ENCODE measurements around the gene TNFAIP2. TPM values are rescaled to one million over a fixed set of nuclear protein-coding genes. Genes with fewer than 3 reads are reported as not detected.

The TNFAIP2 gene
- total RNA-seq, 2 donors from 2014 or later: 3.0 to 4.0 TPM

DNA sequence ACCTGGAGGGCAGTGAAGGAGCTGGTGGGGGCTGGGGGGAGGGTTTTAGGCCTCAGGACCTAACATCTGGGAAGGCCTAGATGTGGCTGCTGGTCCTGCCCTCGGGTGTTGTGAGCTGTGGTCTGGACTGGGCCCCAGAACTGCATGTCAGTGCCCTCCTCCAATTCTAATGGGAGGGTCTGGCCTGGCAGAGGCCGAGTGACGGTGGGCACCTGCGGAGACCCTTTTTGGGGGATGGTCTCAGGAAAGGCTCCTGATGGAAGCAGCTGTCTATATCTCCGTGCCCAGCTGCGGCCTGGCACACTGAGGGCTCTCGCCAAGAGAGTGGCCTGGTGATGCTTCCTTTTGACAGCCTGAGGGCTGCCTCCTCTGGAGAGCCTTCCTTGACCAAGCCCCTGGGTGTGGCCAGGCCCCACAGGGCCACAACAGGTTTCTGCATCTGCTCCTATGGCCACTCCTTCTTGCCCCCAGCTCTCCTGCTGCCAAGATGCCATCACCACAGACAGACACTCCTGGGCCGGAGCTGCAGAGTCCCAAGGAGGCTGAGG is 23.5 kb upstream of the TNFAIP2 start:
- Mint-ChIP-seq H3K27ac (no peak overlapping the region), H3K4me1 (peaks cover under 1% of the 10 kb centered on the region), H3K36me3 (ENCODE audit: low read depth) (no peaks in the 10 kb centered on the region), H3K9me3 (no peaks in the 10 kb centered on the region), H3K4me3 (no peak overlapping the region), H3K27me3 (peaks cover 16% of the 10 kb centered on the region)
- no peak for ATAC-seq (replicated peaks)

DNA sequence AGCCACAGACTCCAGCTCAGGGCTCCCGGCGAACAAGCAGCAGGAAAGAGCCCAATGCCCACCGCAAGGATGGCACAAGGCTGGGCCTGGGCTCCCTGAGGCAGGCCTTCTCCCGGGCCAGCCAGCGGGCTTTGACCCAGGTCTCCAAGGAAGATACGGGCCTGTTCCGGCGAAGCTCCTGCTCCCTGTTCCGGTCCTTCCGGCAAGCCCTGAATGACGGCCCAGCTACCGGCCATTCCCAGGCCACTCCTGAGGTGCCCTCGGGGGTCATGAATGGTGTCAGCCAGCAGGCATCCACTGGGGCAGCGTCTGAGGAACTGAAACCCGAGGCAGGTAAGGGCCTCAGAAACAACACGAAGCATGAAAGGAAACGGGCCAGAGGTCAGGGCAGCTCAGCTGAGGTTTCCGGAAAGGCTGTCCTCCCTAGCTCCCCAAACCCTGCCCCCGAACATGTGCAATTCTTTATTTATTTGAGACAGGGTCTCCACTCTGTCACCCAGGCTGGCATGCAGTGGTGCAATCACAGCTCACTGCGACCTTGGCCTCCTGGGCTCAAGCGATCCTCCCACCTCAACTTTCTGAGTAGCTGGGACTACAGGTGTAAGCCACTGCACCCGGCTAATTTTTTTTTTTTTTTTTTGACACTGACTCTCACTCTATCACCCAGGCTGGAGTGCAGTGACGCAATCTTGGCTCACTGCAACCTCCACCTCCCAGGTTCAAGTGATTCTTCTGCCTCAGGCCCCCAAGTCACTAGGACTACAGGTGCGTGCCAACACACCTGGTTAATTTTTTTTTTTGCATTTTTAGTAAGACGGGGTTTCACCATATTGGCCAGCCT is 22.8 kb upstream of the TNFAIP2 start:
- Mint-ChIP-seq H3K36me3 (ENCODE audit: low read depth) (no peaks in the 10 kb centered on the region), H3K27me3 (peaks cover 22% of the 10 kb centered on the region), H3K27ac (no peak overlapping the region), H3K4me1 (peaks cover 6% of the 10 kb centered on the region), H3K4me3 (no peak overlapping the region), H3K9me3 (no peaks in the 10 kb centered on the region)
- no peak for ATAC-seq (replicated peaks)

DNA sequence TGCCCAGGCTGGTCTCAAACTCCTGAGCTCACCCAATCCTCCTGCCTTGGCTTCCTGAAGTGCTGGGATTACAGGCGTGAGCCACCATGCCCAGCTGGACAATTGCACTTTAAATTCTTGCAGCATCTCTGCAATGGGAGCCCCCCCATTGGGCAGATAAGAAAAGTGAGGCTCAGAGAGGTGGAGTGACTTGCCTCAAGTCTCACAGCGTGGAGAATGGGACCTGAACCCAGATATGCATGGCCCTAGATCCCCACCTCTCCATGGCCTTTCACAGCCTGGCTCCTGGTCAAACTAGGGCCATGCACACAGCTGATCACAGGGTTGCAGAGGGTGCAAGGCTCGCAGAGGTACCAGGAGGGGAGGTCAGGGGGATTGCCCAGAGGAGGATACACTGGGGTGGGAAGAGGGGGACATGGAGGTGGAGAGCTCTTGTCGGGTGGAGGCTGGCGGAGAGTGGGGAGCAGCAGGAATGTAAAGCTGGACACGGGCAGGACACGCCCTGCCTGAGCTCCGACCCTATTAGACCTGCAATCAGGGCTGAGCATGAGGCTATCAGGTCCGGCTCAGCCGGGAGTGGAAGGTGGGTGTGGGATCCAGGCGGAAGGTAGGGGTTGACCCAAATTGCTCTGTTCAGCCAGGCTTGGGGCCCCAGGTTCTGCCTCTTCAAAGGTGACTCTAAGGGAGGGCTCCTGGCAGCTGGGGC is 21.9 kb upstream of the TNFAIP2 start:
- ATAC-seq (replicated peaks): no peak
- Mint-ChIP-seq H3K4me1 (peaks cover 6% of the 10 kb centered on the region), H3K4me3 (no peak overlapping the region), H3K27ac (no peak overlapping the region), H3K9me3 (no peaks in the 10 kb centered on the region), H3K27me3 (peaks cover 26% of the 10 kb centered on the region), H3K36me3 (ENCODE audit: low read depth) (no peaks in the 10 kb centered on the region)

DNA sequence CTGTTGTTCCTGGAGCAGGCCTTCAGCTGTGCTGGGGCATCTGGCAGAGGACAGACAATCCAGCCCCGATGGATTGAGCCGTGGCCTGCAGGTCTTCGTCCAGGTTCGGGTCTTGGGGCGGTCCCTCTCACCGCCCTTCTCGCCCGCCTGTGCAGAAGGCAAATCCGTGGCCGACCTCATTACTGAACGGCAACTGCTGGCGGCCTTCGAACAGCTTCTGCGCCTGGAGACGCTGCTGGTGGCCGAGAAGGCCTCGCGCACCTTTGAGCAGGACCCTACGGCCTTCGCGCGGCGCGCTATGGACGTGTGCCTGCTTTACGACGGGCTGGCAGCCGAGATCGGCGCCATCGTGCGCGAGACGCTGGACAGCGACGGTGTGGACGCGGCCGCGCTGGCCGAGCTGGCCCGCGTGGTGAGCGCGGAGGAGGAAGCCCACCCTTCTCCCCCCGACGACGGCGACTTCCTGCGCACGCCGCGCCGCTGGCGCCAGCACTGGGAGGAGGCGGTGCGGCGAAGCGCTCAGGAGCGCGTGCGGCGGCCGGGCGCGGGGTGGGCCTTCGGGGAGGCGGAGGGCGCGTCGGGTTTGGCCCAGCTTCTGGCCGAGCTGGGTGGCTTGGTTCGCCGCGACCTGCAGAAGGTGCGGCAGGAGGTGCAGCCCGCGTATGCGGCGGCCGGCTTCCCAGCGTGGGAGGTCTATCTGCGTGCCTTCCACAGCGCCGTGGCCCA is 21.1 kb upstream of the TNFAIP2 start:
- no peak overlapping the region for H3K27ac Mint-ChIP-seq
- H3K9me3 Mint-ChIP-seq: no peaks in the 10 kb centered on the region
- peaks cover 6% of the 10 kb centered on the region for H3K4me1 Mint-ChIP-seq
- no peaks in the 10 kb centered on the region for H3K36me3 Mint-ChIP-seq (ENCODE audit: low read depth)
- no peak overlapping the region for H3K4me3 Mint-ChIP-seq
- H3K27me3 Mint-ChIP-seq: peaks cover 22% of the 10 kb centered on the region
- ATAC-seq (replicated peaks): no peak

DNA sequence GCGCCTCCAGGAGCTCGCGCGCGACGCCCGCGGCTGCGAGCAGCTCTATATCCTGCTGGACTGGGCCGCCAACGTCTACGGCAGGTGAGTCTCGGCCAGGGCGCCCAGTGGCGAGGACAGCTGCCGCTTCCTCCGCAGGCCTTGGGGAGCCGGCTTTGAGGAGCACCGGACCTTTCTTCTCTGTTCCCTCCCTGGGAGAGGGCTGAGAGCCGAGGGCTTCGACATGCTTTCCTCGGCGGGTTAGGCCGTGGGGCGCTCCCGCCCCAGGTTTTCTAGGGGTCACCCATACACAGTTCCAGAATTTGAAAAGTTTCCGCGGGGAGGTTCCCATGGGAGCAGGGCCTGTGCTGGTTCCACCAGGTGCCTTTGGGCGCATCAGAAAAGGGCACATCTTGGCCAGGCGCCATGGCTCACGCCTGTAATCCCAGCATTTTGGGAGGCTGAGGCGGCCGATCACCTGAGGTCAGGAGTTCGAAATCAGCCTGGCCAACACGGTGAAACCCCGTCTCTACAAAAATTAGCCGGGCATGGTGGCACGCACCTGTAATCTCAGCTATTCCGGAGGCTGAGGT is 20.5 kb upstream of the TNFAIP2 start:
- Mint-ChIP-seq H3K9me3 (no peaks in the 10 kb centered on the region), H3K4me1 (peaks cover 6% of the 10 kb centered on the region), H3K4me3 (no peak overlapping the region), H3K27me3 (peaks cover 22% of the 10 kb centered on the region), H3K36me3 (ENCODE audit: low read depth) (no peaks in the 10 kb centered on the region), H3K27ac (no peak overlapping the region)
- ATAC-seq (replicated peaks): no peak

DNA sequence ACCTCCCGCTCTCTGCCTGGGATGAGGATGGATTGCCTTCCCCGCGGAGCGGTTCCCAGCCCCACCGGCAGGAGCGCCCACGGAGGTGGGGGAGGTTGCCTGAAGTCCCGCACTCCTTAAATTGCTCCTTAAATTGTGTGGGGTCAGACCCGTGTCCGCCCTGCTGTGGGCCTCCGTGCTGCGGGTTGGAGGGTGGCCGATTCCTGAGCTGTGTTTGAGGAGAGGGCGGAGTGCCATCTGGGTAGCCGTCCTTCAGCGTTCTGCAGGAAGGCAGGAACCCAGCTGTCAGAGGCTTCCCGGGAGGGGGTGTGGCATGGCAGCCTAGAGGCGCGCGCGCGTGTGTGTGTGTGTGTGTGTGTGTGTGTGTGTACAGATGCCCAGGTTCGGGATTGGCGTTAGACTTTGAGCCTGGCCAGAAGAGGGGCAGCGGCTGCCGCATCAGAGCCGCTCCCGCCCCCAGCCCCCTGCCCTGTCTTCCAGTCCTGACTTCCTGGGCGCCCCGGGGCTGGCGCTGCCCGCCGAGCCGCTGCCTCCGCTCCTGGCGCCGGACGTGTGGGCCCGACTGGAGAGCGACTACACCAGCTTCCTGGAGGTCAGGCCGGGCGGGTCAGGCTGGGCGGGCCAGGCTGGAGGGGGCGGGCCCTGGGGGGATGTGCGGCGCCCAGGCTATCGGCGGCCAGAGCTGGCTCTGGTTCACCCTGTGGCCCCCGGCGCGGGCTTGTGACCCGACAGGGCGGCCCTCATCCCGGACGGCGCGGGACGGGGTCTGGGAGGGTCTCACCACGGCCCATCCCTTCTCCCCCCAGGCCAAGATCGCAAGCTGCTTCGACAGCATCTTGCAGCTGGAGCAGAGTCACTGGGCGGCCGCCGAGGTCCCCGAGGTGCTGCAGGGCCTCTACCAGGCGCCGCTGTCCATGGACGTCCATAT is 19.5 kb upstream of the TNFAIP2 start:
- no peak overlapping the region for H3K4me3 Mint-ChIP-seq
- ATAC-seq (replicated peaks): no peak
- no peaks in the 10 kb centered on the region for H3K36me3 Mint-ChIP-seq (ENCODE audit: low read depth)
- H3K27ac Mint-ChIP-seq: no peak overlapping the region
- H3K27me3 Mint-ChIP-seq: peaks cover 22% of the 10 kb centered on the region
- peaks cover 6% of the 10 kb centered on the region for H3K4me1 Mint-ChIP-seq
- no peaks in the 10 kb centered on the region for H3K9me3 Mint-ChIP-seq

DNA sequence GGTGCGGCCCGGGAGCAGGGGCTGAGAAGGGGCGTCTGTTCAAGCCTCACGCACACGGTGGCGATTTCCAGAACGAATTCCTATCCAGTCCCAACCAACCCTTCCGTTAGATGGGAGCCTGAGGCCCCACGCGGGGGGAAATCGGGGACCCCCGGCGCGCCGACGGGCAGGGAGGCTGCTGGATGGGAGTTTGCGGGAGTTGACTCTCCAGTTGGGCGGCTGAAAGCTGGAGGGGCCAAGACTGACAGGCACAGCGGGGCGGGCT is 18.9 kb upstream of the TNFAIP2 start:
- Mint-ChIP-seq H3K27me3 (peaks cover 22% of the 10 kb centered on the region), H3K4me3 (no peak overlapping the region), H3K9me3 (no peaks in the 10 kb centered on the region), H3K4me1 (peaks cover 6% of the 10 kb centered on the region), H3K36me3 (ENCODE audit: low read depth) (no peaks in the 10 kb centered on the region), H3K27ac (no peak overlapping the region)
- ATAC-seq (replicated peaks): no peak

DNA sequence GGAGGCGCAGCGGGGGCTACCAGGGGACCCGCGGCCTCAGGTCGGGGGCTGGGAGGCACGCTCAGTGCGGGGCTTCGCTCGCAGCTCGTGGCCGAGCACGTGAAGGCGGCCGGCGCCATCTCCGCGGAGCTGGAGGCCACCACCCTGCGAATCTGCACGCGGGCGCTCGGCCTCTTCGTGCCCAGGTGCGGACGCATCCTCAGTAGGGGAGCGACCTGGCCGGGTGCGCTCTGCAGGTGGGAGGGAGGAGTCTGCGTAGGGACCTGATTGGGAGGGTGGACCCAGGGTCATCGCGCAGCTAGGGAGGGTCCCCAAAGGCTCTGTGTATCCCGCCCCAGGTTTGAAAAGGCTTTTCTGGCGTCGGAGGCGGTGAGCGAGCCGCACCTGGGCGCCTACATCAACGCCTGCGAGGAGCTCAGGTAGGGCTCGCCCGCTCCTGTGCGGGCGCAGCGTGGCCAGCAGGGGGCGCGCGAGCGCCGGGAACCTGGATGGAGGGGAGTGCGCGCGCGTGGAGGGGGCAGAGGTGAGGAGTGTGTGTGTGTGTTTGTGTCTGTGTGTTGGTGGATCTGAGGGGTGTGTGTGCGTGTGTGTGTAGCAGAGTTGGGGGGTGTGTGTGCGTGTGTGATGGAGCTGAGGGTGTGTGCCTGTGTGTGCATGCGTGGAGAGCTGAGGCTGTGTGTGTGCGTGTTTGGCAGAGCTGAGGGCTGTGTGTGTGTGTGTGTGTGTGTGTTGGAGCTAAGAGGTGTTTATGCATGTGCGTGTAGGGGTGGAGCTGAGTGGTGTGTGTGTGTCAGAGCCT is 18.4 kb upstream of the TNFAIP2 start:
- Mint-ChIP-seq H3K27me3 (peaks cover 22% of the 10 kb centered on the region), H3K36me3 (ENCODE audit: low read depth) (no peaks in the 10 kb centered on the region), H3K27ac (no peak overlapping the region), H3K4me3 (peak overlapping the region; percentile 18), H3K9me3 (no peaks in the 10 kb centered on the region), H3K4me1 (peaks cover 6% of the 10 kb centered on the region)
- ATAC-seq (replicated peaks): peak; percentile 85

DNA sequence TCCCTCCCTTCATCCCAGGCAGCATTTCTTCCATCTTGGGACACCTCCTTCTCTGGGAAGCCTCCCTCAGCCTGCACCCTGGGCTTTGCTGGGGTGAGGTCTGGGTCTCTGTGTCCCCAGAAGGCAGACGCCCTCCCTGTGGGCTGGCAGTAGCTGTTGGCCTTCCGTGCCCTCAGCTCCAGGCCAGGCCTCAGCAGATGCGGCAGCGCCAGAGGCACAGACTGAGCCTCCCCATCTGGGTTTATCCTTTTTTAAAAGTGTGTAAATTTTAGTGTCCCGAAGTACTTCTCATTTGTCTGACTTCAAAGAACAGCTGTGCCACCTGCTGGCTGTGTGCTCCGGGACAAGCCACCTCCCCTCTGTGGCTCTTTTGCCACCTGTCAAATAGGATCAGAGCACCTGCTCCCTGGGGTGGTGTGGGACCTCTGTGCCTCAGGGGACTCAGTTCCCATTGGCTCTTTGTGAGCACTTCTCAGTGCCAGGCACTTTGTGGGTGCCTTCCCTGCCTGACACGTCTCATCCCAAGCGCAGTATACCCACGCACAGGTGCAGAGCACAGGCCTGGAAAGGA is 17.6 kb upstream of the TNFAIP2 start:
- Mint-ChIP-seq H3K27me3 (peaks cover 23% of the 10 kb centered on the region), H3K36me3 (ENCODE audit: low read depth) (no peaks in the 10 kb centered on the region), H3K4me3 (peak overlapping the region; percentile 18), H3K9me3 (no peaks in the 10 kb centered on the region), H3K27ac (no peak overlapping the region), H3K4me1 (peaks cover 6% of the 10 kb centered on the region)
- peak; percentile 16 for ATAC-seq (replicated peaks)

DNA sequence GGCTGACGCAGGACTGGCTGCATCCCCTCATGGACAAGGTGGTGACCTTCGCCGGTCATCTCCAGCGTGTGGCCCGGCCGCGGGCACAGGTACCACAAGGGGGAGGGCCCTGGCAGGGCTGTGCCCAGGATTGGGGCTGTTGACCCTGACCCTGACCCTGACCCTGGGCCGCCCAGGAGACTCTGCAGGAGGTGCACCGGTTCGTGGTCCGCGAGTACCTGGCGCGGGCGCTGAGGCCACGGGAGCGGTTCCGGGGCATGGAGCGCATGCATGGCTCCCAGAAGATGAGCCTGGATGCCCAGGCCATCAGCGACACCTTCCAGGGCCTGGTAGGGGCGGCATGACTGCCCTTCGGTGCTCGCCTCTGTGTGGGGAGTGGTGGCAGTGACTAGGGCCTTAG is 15.8 kb upstream of the TNFAIP2 start:
- Mint-ChIP-seq H3K27ac (no peak overlapping the region), H3K27me3 (peaks cover 19% of the 10 kb centered on the region), H3K4me1 (peaks cover 6% of the 10 kb centered on the region), H3K4me3 (no peak overlapping the region), H3K9me3 (no peaks in the 10 kb centered on the region), H3K36me3 (ENCODE audit: low read depth) (no peaks in the 10 kb centered on the region)
- no peak for ATAC-seq (replicated peaks)

DNA sequence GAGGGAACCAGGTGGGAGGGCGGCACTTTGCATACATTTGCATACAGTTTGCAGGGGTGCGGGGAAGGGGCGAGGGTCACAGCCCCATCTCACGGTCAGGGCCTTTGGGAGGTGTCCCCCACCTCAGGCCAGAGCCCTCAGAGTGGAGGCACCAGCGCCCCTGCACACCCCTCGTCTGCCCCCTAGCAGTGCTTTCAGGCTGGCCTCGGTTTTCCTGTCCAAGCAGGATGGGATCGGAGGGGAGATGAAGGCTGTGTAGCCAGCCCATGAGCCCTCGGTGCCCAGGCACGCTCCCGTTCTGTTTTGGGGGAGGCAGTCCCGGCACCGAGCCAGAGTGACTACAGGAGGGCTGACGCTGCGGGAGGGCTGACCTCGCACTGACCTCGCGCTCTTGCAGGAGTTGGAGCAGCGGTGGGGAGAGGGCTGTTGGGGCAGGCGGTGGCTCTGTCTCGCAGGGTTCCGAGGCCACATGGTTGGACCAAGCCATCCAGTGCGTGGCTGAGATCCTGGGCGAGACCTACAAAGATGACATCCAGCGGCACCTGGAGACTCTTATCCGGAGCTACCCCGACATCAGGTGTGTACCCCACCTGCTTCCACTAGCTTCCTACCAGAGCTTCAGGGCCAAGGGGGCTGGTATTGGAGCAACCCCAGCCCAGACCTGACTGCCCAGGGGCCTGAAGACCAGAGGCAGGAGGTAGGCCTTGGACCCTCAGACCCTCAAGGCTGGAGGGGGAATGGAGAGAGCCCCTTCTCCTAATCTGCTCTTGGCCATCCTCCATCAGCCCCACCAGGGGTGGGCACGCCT is 15.1 kb upstream of the TNFAIP2 start:
- Mint-ChIP-seq H3K4me3 (no peak overlapping the region), H3K36me3 (ENCODE audit: low read depth) (no peaks in the 10 kb centered on the region), H3K9me3 (no peaks in the 10 kb centered on the region), H3K4me1 (peaks cover 6% of the 10 kb centered on the region), H3K27ac (no peak overlapping the region), H3K27me3 (peaks cover 19% of the 10 kb centered on the region)
- ATAC-seq (replicated peaks): no peak

DNA sequence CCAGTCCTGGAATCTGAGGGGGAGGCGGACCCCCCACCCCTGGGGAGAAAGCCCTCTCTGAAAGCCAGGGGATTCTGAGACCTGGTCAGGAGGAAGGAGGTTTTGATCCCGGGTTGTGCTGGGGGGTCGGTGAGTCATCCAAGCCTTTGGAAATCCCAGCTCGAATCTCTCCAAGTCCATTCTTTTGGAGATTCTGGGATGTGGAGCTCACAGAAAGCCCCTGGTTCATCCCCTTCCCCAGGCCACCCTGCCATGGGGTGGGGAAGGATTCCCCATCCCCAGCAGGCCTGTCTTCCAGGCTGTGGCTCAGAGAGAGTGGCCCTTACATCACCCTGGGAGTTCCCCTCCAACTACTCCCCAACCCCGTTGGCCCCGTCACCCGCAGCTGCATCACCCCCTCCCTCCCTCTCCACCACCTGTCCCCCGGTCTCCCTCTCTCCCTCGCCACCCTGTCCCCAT is 14.5 kb upstream of the TNFAIP2 start:
- Mint-ChIP-seq H3K27ac (no peak overlapping the region), H3K27me3 (peaks cover 15% of the 10 kb centered on the region), H3K4me3 (no peak overlapping the region), H3K36me3 (ENCODE audit: low read depth) (no peaks in the 10 kb centered on the region), H3K4me1 (peaks cover 6% of the 10 kb centered on the region), H3K9me3 (no peaks in the 10 kb centered on the region)
- peak; percentile 30 for ATAC-seq (replicated peaks)
